ENCODE results near the gene PMIS2.
A peak's percentile ranks its signal among the peaks of the same experiment; 100 is the strongest.
"Not testable (repeated sequence)": the region's sequence is repeated elsewhere in the genome, so short reads cannot be mapped to it uniquely, and the experiment has no call there.

PMIS2 gene

DNA sequence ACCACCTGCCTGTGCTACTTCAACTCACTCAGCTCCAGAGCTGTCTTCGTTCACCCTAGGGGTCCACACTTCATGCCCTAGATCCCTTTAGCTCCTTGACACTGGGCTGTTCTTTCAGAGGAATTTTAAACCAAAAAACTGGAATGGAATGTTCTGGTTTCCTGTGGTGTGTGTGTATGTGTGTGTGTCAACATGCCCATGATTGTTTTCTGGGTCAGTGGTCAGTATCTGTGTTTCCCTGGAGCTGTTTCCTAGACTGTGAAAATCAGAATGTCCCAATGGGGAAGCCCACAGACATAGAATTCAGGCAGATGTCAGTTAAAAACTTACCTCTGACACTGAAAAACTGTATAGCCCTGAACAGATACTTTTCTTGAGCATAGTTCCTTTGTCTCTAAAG lies 1.3 kb downstream of the PMIS2 start:
- DNase-seq (ENCODE audit: low read depth in 1 of 2, low spot score in 1 of 2) = no peak

DNA sequence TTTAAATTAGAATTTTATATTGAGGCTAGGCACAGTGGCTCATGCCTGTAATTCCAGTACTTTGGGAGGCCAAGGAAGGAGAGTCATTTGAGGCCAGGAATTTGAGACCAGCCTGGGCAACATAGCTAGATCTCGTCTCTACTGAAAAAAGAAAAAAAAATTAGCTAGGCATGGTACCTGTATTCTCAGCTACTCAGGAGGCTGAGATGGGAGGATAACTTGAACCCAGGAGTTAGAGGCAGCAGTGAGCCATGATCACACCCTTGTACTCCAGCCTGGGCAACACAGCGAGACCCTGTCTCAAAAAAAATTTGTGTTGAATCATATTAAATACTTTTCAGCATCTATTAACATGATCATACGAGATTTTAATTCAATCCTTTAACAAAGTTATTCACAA lies 4.9 kb downstream of the PMIS2 start:
- no peak for DNase-seq (ENCODE audit: low read depth in 1 of 2, low spot score in 1 of 2)

DNA sequence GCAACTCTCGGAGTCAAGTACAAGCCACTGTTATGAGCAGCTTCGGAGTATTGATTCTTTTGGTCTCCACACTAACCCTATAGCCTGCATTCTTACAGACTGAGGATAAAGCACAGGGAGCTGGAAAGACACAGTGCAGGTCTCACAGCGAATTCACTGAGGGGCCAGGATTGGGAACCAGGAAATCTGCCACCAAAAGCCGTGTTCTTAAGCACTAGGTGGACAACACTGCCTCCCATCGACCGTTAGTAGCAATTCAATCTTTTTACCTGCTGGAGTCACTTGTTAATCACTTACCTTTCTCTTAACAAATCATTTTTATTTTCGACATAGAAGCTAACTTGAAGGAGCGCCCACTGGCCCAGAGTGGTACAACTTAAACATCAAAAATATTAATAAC lies 6.3 kb downstream of the PMIS2 start:
- no peak for DNase-seq (ENCODE audit: low read depth in 1 of 2, low spot score in 1 of 2)

DNA sequence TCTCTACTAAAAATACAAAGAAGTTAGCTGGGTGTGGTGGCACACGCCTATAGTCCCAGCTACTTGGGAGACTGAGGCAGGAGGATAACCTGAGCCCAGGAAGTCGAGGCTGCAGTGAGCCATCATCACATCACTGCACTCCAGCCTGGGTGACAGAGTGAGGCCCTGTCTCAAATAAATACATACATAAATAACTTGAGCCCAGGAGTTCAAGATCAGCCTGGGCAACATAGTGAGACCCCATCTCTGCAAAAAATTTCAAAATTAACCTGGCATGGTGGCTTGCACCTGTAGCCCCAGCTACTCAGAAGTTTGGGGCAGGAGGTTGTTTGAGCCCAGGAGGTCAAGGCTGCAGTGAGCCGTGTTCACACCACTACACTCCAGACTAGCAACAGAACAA lies 9.1 kb downstream of the PMIS2 start:
- DNase-seq (ENCODE audit: low read depth in 1 of 2, low spot score in 1 of 2) = not testable (repeated sequence)

GRCh38 chr19:35595928-35596327 lies 10.0 kb downstream of the PMIS2 start:
- DNase-seq (ENCODE audit: low read depth in 1 of 2, low spot score in 1 of 2) = no peak

- no peak for DNase-seq (ENCODE audit: low read depth in 1 of 2, low spot score in 1 of 2)
Measured at GRCh38 chr19:35596366-35596999, 10.5 kb downstream of the PMIS2 start.

- no peak for DNase-seq (ENCODE audit: low read depth in 1 of 2, low spot score in 1 of 2)
Measured at GRCh38 chr19:35601971-35602370, 16.0 kb downstream of the PMIS2 start.

DNA sequence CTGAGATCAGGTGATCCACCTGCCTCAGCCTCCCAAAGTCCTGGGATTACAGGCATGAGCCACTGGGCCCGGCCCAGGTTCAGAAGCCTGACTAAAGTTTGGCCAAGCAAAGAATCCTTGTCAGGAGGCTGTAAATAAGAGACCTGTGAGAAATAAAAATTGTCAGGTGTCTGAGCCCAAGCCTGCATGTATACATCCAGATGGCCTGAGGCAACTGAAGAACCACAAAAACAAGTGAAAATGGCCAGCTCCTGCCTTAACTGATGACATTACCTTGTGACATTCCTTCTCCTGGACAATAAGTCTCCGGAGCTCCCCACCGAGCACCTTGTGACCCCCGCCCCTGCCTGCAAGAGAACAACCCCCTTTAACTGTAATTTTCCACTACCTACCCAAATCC lies 18.5 kb downstream of the PMIS2 start:
- DNase-seq (ENCODE audit: low read depth in 1 of 2, low spot score in 1 of 2) = not testable (repeated sequence)

DNA sequence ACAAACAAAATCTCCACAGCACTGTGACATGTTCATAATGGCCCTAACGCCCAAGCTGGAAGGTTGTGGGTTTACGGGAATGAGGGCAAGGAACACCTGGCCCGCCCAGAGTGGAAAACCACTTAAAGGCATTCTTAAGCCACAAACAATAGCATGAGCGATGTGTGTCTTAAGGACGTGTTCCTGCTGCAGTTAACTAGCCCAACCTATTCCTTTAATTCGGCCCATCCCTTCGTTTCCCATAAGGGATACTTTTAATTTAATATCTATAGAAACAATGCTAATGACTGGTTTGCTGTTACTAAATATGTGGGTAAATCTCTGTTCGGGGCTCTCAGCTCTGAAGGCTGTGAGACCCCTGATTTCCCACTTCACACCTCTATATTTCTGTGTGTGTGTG lies 21.2 kb downstream of the PMIS2 start:
- not testable (repeated sequence) for DNase-seq (ENCODE audit: low read depth in 1 of 2, low spot score in 1 of 2)

- no peak for DNase-seq (ENCODE audit: low read depth in 1 of 2, low spot score in 1 of 2)
Measured at GRCh38 chr19:35607661-35608060, 21.7 kb downstream of the PMIS2 start.

GRCh38 chr19:35608251-35608650 lies 22.3 kb downstream of the PMIS2 start:
- no peak for DNase-seq (ENCODE audit: low read depth in 1 of 2, low spot score in 1 of 2)

GRCh38 chr19:35609851-35610353 lies 23.9 kb downstream of the PMIS2 start:
- DNase-seq (ENCODE audit: low read depth in 1 of 2, low spot score in 1 of 2) = no peak

GRCh38 chr19:35612224-35612558 lies 26.2 kb downstream of the PMIS2 start:
- no peak for DNase-seq (ENCODE audit: low read depth in 1 of 2, low spot score in 1 of 2)

GRCh38 chr19:35612559-35613321 lies 26.8 kb downstream of the PMIS2 start, which contains the start of gene HAUS5:
TSS of gene HAUS5 (plus strand) at chr19:35612735. CDS start at chr19:35612795, 60 bp downstream.
- DNase-seq (ENCODE audit: low read depth in 1 of 2, low spot score in 1 of 2) = peak; percentile 91 to 97

DNA sequence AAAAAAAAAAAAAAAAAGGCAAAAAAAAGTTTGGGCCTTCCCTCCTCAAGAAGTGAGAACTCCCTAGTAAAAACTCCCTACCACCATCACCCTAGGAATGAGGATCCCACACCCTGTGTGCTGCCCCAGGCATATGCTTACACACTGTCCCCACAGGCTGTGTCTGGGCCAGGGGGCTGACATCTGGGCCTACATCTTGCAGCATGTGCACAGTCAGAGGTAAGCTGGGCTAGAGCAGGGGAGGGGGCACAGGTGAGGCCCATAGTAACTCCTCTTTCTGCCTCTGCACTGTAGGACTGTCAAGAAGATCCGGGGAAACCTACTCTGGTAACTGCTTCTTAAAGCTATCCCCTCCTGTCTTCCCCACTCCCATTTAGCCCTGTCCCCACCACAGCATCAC lies 27.6 kb downstream of the PMIS2 start:
- no peak for DNase-seq (ENCODE audit: low read depth in 1 of 2, low spot score in 1 of 2)

GRCh38 chr19:35615036-35615435 lies 29.1 kb downstream of the PMIS2 start:
- no peak for DNase-seq (ENCODE audit: low read depth in 1 of 2, low spot score in 1 of 2)

DNA sequence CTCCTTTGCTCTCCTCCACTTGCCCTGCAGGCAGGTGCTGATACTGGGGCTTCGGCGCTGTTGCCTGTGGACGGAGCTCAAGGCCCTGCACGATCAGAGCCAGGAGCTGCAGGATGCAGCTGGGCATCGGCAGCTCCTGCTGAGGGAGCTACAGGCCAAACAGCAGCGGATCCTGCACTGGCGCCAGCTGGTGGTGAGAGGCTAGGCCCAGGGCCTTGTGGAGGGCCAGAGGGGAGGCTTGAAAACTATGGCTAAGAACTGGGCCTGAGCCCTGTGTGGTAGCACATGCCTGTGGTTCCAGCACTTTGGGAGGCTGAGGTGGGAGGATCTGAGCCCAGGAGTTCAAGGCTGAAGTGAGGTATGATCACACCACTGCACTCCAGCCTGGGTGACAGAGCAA lies 32.9 kb downstream of the PMIS2 start:
- no peak for DNase-seq (ENCODE audit: low read depth in 1 of 2, low spot score in 1 of 2)

DNA sequence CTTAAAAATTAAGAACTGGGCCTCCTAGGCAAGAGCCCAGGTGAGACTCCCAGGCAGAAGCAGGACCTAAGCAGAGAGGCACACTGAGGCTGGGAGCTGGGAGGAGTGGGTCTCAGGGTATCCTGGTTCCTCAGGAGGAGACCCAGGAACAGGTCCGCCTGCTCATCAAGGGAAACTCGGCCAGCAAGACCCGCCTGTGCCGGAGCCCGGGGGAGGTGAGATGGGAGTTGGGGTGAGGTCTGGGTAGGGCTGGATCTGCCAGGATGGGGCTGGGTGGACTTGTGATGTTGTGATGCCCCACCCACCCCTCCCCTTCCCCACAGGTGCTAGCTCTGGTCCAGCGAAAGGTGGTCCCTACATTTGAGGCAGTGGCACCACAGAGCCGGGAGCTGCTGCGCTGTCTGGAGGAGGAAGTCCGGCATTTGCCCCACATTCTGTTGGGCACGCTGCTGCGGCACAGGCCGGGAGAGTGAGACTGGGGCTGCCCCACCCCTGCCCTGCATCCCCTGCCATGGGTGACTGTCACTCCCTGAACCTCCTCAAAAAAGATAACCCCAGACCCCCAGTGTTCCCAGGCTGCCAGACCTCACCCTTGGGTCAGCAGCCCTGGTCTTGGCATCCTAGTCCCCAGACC lies 33.4 kb downstream of the PMIS2 start:
- no peak for DNase-seq (ENCODE audit: low read depth in 1 of 2, low spot score in 1 of 2)

- DNase-seq (ENCODE audit: low read depth in 1 of 2, low spot score in 1 of 2) = no peak
Measured at GRCh38 chr19:35620001-35620400, 34.0 kb downstream of the PMIS2 start.

GRCh38 chr19:35621708-35622107 lies 35.7 kb downstream of the PMIS2 start:
- no peak for DNase-seq (ENCODE audit: low read depth in 1 of 2, low spot score in 1 of 2)

DNA sequence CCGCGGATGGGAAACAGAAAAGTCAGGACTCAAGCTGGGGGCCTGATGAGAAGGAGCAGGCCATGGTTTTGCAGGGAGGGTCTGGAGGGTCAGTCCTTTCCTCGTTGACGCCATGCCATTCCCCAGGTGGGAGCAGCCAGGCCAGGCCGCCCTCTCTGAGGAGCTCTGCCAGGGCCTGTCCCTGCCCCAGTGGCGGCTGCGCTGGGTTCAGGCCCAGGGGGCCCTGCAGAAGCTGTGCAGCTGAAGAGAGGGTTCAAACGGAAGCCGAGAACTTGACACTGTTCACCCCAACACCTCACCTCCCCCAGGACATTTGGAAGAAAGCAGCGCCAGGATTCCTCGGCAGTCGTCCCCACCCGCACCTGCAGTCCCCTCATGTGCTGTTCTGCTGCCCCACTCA lies 36.8 kb downstream of the PMIS2 start:
- DNase-seq (ENCODE audit: low read depth in 1 of 2, low spot score in 1 of 2) = no peak

GRCh38 chr19:35623327-35624010 lies 37.5 kb downstream of the PMIS2 start:
- no peak for DNase-seq (ENCODE audit: low read depth in 1 of 2, low spot score in 1 of 2)

Measured in stimulated activated CD4-positive, alpha-beta T cell treated with anti-CD3 and anti-CD28 coated beads, Interleukin-15, amount 100 ng/mL, for 1 hour (primary cell).